A549 treated with dexamethasone at 1 μM for 4 hours (cell line): ENCODE measurements around the gene YBX3. TPM values are rescaled to one million over a fixed set of nuclear protein-coding genes. Genes with fewer than 3 reads are reported as not detected.

Experiments used
- total RNA-seq: library from RNA; stranded (reverse); fragments of 200-300 nt; extraction: Qiagen RNA extraction; gene quantifications from 5 replicates; pipeline ENCODE4 v1.2.3, GENCODE V29; 2022

Gene YBX3
- 248 to 287 TPM (median 273 TPM) in 5 replicates for total RNA-seq

DNA sequence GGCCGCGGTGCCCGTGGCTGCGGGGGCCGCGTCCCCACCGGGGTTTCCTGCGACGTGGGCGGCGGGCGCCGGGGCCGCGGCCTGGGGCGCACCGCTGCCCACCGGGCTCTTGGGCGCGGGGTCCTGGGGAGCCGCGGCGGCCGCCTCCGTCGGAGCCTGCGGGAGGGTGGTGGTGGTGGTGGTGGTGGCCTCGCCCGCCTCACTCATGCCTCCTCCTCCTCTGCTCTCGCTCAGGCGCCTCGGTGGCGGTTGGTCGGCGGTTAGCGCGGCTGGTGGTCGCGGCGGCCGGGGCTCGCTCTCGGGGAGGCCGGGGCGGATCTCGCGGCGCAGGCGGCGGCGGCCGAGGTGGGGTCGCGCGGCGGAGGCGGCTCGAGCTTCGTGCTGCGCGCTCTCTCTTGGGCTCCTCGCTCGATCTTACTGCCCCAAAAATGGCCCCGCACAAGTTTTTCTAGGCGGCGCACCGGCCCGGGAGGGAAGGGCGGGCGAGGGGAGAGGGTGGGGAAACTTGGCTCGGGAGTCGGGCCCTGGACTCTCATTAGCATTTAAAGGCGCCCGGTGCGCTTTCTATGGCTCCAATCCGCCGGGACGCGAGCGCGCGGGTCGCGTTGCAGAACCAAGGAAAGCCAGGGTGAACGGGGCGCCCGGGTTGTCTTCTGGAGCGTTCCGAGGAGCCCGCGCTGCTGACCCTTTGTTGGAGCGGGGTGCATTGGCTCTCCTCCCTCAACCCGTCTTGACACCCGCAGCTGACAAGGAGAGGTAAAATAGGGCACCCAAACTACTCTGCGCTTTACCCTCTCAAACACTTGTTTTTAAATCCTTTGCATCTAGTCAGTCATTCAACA, at the start of gene YBX3:
TSS of gene YBX3 (minus strand) at position 419 of the 842 bp plus-strand sequence. CDS start at position 207, 212 bp downstream.

DNA sequence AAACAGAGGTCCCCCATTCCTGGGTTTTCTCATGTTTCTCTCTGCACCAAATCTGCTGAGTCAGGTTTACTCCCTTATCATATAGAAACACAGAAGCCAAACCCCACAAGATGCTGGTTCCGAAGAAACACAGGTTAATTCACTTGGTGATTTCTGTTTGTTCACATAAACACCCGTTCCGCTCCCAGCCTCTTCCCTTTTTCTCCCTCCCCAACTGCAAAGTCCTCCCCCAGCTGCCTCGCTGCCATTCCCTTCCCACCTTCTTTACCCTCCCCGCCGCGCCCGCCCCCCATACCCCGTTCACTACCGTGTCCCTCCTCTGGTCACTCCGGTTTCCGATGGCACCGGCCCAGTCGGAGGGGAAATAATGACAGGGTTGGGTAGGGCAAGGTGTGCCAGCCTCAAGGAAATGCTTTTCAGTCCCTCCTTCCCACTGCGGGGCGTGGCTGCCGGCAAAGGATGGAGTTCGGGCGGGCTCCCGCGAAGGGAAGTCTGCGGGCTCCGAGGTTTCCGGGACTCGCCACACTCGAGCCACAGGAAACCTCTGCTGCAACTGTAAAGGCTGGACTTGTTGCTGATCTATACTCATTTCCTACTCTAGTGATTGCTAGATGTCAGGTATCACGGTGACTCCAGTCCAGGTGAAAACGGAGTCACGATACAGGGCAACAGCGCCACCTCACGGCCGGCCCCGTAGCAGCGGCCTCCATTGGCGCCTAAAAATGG, 49.3 kb downstream of the YBX3 start, which contains the start of gene STYK1:
TSS of gene STYK1 (minus strand) at position 394 of the 726 bp plus-strand sequence. CDS start 39,434 bp downstream, outside the sequence.

Other genes with a start within 250 kb of the YBX3 start
- 0.66 to 0.89 TPM (median 0.76 TPM) in 5 replicates for gene EIF2S3B, start 217.4 kb downstream of the YBX3 start, total RNA-seq
- gene MAGOHB, start 109.7 kb downstream of the YBX3 start, total RNA-seq, result 40.4 to 75.6 TPM (median 46.4 TPM) in 5 replicates
- gene STYK1, start 49.3 kb downstream of the YBX3 start, total RNA-seq, result 0.11 to 0.51 TPM (median 0.20 TPM) in 5 replicates
- not detected in 5 replicates for gene TAS2R7, start 79.3 kb upstream of the YBX3 start, total RNA-seq
- gene TAS2R8, start 84.0 kb upstream of the YBX3 start, total RNA-seq, result not detected in 5 replicates
- not detected in 5 replicates for gene TAS2R9, start 86.8 kb upstream of the YBX3 start, total RNA-seq
- 0.11 to 0.13 TPM in 2 of 5 replicates, not detected in the others for gene TAS2R10, start 103.0 kb upstream of the YBX3 start, total RNA-seq
- 1.1 to 3.9 TPM (median 3.0 TPM) in 5 replicates for gene PRR4, start 126.2 kb upstream of the YBX3 start, total RNA-seq
- 1.8 to 3.2 TPM (median 2.4 TPM) in 5 replicates for gene PRH1, start 160.9 kb upstream of the YBX3 start, total RNA-seq
- gene TAS2R13, start 186.2 kb upstream of the YBX3 start, total RNA-seq, result not detected in 5 replicates
- gene PRH2, start 205.9 kb upstream of the YBX3 start, total RNA-seq, result 0.26 to 0.27 TPM in 2 of 5 replicates, not detected in the others
- 0.28 to 0.62 TPM (median 0.55 TPM) in 5 replicates for gene TAS2R14, start 215.9 kb upstream of the YBX3 start, total RNA-seq